Activated T-cell treated with anti-CD3 and anti-CD28 coated beads, Interleukin-2, amount 50 U/mL, for 1 hour (primary cell): ENCODE data around the gene WDR49.

ENCODE experiments used
- DNase-seq: peaks from one replicate; pipeline ENCODE4 v3.0.0-alpha.2; 2020

Gene WDR49

GRCh38 chr3:167611718-167612117 lies 42.0 kb downstream of the WDR49 start:
- DNase-seq: no peak

- DNase-seq: no peak
These were observed 44.6 kb downstream of the WDR49 start for GRCh38 chr3:167609156-167609555.

- DNase-seq: no peak
These were observed 46.9 kb downstream of the WDR49 start for GRCh38 chr3:167606836-167607235.

- no peak for DNase-seq
These were observed 47.9 kb downstream of the WDR49 start for GRCh38 chr3:167605871-167606270.

- DNase-seq: no peak
These were observed 51.7 kb downstream of the WDR49 start for GRCh38 chr3:167602041-167602440.

GRCh38 chr3:167587651-167588050 lies 66.1 kb downstream of the WDR49 start:
- no peak for DNase-seq

GRCh38 chr3:167575000-167575600 lies 78.6 kb downstream of the WDR49 start:
- no peak for DNase-seq

GRCh38 chr3:167572991-167573390 lies 80.8 kb downstream of the WDR49 start:
- DNase-seq: no peak

GRCh38 chr3:167568634-167569033 lies 85.1 kb downstream of the WDR49 start:
- DNase-seq: no peak

- DNase-seq: no peak
These were observed 88.3 kb downstream of the WDR49 start for GRCh38 chr3:167565489-167565888.

GRCh38 chr3:167564612-167565011 lies 89.1 kb downstream of the WDR49 start:
- no peak for DNase-seq

- no peak for DNase-seq
These were observed 93.8 kb downstream of the WDR49 start for GRCh38 chr3:167559924-167560323.

- no peak for DNase-seq
These were observed 98.8 kb downstream of the WDR49 start for GRCh38 chr3:167554898-167555297.

- no peak for DNase-seq
These were observed 115.7 kb downstream of the WDR49 start for GRCh38 chr3:167538081-167538480.

GRCh38 chr3:167521006-167521355 lies 132.8 kb downstream of the WDR49 start:
- no peak for DNase-seq

- DNase-seq: no peak
These were observed 133.3 kb downstream of the WDR49 start for GRCh38 chr3:167520266-167521005.

- no peak for DNase-seq
These were observed 145.8 kb downstream of the WDR49 start for GRCh38 chr3:167507954-167508353.

- DNase-seq: no peak
These were observed 151.3 kb downstream of the WDR49 start for GRCh38 chr3:167502401-167502800.

GRCh38 chr3:167501941-167502340 lies 151.8 kb downstream of the WDR49 start:
- no peak for DNase-seq

GRCh38 chr3:167497903-167498302 lies 155.8 kb downstream of the WDR49 start:
- no peak for DNase-seq

- DNase-seq: no peak
These were observed 160.5 kb downstream of the WDR49 start for GRCh38 chr3:167493244-167493643.

GRCh38 chr3:167491621-167492020 lies 162.1 kb downstream of the WDR49 start:
- DNase-seq: no peak

- no peak for DNase-seq
These were observed 164.2 kb downstream of the WDR49 start for GRCh38 chr3:167489571-167489970.

GRCh38 chr3:167487556-167487955 lies 166.2 kb downstream of the WDR49 start:
- no peak for DNase-seq

- no peak for DNase-seq
These were observed 169.2 kb downstream of the WDR49 start for GRCh38 chr3:167484551-167484950.
